ENCODE data around the gene PDLIM3. TPM values are rescaled to one million over a fixed set of nuclear protein-coding genes. Genes with fewer than 3 reads are reported as not detected.

The PDLIM3 gene
- total and polyA plus RNA-seq, 2 experiments from 2014 or later: 8.5 to 18.0 TPM

DNA sequence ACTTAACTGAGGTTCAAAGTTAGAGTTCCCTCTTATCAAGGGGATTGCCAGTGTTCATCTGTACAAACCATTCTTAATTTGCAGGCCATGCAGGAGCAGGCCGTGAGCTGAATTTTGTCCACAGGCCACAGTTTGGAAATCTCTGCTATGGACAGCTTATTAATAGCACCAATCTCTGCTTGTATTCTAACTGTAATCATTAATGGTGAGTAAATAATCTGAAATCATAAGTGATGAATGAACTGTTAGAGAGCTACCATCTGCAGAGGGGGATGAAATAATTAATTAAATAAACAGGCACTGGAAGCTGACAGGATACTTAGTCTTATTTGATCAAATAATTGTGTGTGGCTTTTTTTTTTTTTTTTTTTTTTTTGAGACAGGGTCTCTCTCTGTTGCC lies 48.5 kb upstream of the PDLIM3 start (continued):
- no peak for TF ChIP-seq CTCF (conservative IDR thresholded peaks at IDR 0.05; ENCODE audit: low read depth in 2 of 2)
- TF ChIP-seq EZH2phosphoT487 (IDR thresholded peaks at IDR 0.05; ENCODE audit: unreplicated experiment): no peak
- TF ChIP-seq JUNB (IDR thresholded peaks at IDR 0.05; ENCODE audit: unreplicated experiment): no peak
- no peak for TF ChIP-seq POLR2AphosphoS5 (IDR thresholded peaks at IDR 0.05; ENCODE audit: low read depth)
- TF ChIP-seq, protein P1, sequence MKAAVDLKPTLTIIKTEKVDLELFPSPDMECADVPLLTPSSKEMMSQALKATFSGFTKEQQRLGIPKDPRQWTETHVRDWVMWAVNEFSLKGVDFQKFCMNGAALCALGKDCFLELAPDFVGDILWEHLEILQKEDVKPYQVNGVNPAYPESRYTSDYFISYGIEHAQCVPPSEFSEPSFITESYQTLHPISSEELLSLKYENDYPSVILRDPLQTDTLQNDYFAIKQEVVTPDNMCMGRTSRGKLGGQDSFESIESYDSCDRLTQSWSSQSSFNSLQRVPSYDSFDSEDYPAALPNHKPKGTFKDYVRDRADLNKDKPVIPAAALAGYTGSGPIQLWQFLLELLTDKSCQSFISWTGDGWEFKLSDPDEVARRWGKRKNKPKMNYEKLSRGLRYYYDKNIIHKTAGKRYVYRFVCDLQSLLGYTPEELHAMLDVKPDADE (IDR thresholded peaks at IDR 0.05): no peak
- TF ChIP-seq ZNF331 (CRISPR knock-in tag; IDR thresholded peaks at IDR 0.05; ENCODE audit: low read depth): no peak
- no peak for TF ChIP-seq EZH2 (IDR thresholded peaks at IDR 0.05; ENCODE audit: low read depth, unreplicated experiment)
- TF ChIP-seq, protein P2, sequence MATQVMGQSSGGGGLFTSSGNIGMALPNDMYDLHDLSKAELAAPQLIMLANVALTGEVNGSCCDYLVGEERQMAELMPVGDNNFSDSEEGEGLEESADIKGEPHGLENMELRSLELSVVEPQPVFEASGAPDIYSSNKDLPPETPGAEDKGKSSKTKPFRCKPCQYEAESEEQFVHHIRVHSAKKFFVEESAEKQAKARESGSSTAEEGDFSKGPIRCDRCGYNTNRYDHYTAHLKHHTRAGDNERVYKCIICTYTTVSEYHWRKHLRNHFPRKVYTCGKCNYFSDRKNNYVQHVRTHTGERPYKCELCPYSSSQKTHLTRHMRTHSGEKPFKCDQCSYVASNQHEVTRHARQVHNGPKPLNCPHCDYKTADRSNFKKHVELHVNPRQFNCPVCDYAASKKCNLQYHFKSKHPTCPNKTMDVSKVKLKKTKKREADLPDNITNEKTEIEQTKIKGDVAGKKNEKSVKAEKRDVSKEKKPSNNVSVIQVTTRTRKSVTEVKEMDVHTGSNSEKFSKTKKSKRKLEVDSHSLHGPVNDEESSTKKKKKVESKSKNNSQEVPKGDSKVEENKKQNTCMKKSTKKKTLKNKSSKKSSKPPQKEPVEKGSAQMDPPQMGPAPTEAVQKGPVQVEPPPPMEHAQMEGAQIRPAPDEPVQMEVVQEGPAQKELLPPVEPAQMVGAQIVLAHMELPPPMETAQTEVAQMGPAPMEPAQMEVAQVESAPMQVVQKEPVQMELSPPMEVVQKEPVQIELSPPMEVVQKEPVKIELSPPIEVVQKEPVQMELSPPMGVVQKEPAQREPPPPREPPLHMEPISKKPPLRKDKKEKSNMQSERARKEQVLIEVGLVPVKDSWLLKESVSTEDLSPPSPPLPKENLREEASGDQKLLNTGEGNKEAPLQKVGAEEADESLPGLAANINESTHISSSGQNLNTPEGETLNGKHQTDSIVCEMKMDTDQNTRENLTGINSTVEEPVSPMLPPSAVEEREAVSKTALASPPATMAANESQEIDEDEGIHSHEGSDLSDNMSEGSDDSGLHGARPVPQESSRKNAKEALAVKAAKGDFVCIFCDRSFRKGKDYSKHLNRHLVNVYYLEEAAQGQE (IDR thresholded peaks at IDR 0.05; ENCODE audit: unreplicated experiment): no peak
- TF ChIP-seq NANOG (IDR thresholded peaks at IDR 0.05; ENCODE audit: borderline replicate concordance): no peak
- TF ChIP-seq ZNF114 (CRISPR knock-in tag; IDR thresholded peaks at IDR 0.05): no peak
- no peak for TF ChIP-seq STAT1 (IDR thresholded peaks at IDR 0.05; ENCODE audit: unreplicated experiment)

DNA sequence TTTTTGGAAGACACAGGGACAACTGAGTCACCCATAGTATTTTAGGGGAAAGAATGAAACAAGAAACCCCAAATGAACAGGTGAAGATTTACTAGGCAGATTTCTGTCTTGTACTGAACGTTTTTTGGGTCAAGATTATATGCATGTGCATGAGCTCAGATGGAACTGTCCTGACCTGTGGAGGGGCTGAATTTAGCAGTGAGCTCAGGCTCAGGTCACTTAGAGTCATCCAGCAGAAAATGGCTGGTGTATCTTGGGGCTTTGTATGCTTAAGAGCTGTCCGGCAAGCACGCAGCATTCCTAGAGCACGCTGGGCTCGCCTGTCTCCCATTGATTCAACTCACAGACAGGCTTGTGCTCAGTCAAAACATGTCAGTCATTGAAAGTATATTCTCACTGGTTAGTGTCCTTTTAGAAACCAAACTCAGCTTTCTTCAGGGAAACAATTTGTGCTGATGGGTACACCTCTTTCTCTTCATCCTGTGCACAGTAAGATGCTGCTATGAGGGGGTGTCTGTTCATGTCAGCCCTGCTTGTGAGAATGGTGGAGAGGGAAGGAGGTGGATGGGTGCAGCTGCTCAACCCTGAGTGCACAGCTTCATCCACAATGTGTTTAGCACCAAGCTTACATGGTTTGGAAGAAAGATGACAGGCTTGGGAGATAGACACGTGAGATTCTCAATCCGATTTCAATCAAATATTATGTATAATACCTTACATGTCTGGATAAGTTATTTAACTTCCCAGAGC lies 47.5 kb upstream of the PDLIM3 start:
- H3K4me3 Mint-ChIP-seq: no peak overlapping the region
- no peaks in the 10 kb centered on the region for H3K36me3 ChIP-seq (ENCODE audit: insufficient read depth)
- DNase-seq (ENCODE audit: low spot score): no peak
- no peaks in the 10 kb centered on the region for H3K9me2 ChIP-seq (ENCODE audit: insufficient read depth)
- H3K4me3 ChIP-seq: no peak overlapping the region
- H3K4me1 Mint-ChIP-seq: peaks cover 37% of the 10 kb centered on the region
- H3K4me1 ChIP-seq (ENCODE audit: insufficient read depth): peaks cover 28% of the 10 kb centered on the region
- no peaks in the 10 kb centered on the region for H3K36me3 Mint-ChIP-seq (ENCODE audit: low read depth)
- no peak overlapping the region for H3K4me2 ChIP-seq
- H3K27me3 Mint-ChIP-seq (ENCODE audit: insufficient read depth, low read depth, poor library complexity): peaks cover 9% of the 10 kb centered on the region
- H2AFZ ChIP-seq: no peak overlapping the region
- H3K27ac ChIP-seq (ENCODE audit: low read depth): no peak overlapping the region
- no peak overlapping the region for H3K27ac Mint-ChIP-seq
- peaks cover 12% of the 10 kb centered on the region for H3K27me3 ChIP-seq (ENCODE audit: insufficient read depth)
- no peak for TF ChIP-seq CTCF (conservative IDR thresholded peaks at IDR 0.05; ENCODE audit: low read depth in 2 of 2)
- ATAC-seq: no peak
- H3K79me2 ChIP-seq (replicated peaks; ENCODE audit: insufficient read depth): no peaks in the 10 kb centered on the region
- no peaks in the 10 kb centered on the region; the same call in 1 of the 3 replicates for H3K9me3 Mint-ChIP-seq
- H3F3A ChIP-seq (replicated peaks; ENCODE audit: low read depth): peaks cover 3% of the 10 kb centered on the region; the same call in 1 of the 2 replicates
- H4K20me1 ChIP-seq (replicated peaks; ENCODE audit: insufficient read depth): no peaks in the 10 kb centered on the region

Data from GM23338 (cell line).